ENCODE results near the gene COPS4. TPM values are rescaled to one million over a fixed set of nuclear protein-coding genes. Genes with fewer than 3 reads are reported as not detected.
"Not testable (repeated sequence)": the region's sequence is repeated elsewhere in the genome, so short reads cannot be mapped to it uniquely, and the experiment has no call there.

The COPS4 gene
- total RNA-seq, 1 experiment from 2014 or later, result 21.0 TPM

DNA sequence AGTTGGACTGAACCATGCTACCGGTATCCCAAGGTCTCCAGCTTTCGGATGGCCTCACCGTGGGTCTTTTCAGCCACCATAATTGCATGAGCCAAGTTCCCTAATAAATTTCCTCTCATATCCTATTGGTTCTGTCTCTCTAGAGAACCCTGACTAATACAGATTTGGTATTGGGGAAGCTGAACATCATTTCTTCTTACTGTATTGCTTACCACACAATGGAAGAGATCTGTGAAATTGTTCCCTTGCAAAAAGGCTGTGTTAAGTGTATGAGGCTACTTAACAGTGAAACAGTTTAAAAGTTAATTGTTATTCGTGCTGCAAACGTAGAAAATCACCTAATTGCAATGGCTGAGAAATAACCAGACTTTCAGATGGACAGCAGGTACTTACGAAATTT is 45.6 kb downstream of the COPS4 start:
- H3K4me1 Mint-ChIP-seq (ENCODE audit: low read depth, unreplicated experiment), result no peaks in the 10 kb centered on the region
- DNase-seq, result no peak
- CTCF ChIA-PET, result interaction anchor here (0.6 kb wide), 1 partner anchor 197 kb away, joined by 4 read pairs; no protein-coding TSS in a partner anchor
- no peaks in the 10 kb centered on the region for H3K27me3 Mint-ChIP-seq (ENCODE audit: unreplicated experiment)
- no peaks in the 10 kb centered on the region for H3K9me3 Mint-ChIP-seq (ENCODE audit: low read depth, unreplicated experiment)
- BruUV-seq (replicated peaks), result no TSS peak
- intact Hi-C loops (cut with micrococcal nuclease; ENCODE audit: unreplicated experiment), result no loop called here
- no peak overlapping the region for H3K4me3 Mint-ChIP-seq (ENCODE audit: low read depth, unreplicated experiment)
- H3K36me3 Mint-ChIP-seq (ENCODE audit: insufficient read depth, unreplicated experiment), result peaks cover 11% of the 10 kb centered on the region
- TF ChIP-seq, protein P1, sequence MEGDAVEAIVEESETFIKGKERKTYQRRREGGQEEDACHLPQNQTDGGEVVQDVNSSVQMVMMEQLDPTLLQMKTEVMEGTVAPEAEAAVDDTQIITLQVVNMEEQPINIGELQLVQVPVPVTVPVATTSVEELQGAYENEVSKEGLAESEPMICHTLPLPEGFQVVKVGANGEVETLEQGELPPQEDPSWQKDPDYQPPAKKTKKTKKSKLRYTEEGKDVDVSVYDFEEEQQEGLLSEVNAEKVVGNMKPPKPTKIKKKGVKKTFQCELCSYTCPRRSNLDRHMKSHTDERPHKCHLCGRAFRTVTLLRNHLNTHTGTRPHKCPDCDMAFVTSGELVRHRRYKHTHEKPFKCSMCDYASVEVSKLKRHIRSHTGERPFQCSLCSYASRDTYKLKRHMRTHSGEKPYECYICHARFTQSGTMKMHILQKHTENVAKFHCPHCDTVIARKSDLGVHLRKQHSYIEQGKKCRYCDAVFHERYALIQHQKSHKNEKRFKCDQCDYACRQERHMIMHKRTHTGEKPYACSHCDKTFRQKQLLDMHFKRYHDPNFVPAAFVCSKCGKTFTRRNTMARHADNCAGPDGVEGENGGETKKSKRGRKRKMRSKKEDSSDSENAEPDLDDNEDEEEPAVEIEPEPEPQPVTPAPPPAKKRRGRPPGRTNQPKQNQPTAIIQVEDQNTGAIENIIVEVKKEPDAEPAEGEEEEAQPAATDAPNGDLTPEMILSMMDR (IDR thresholded peaks at IDR 0.05; ENCODE audit: unreplicated experiment), result no peak
- no peak overlapping the region for H3K27ac Mint-ChIP-seq (ENCODE audit: unreplicated experiment)

DNA sequence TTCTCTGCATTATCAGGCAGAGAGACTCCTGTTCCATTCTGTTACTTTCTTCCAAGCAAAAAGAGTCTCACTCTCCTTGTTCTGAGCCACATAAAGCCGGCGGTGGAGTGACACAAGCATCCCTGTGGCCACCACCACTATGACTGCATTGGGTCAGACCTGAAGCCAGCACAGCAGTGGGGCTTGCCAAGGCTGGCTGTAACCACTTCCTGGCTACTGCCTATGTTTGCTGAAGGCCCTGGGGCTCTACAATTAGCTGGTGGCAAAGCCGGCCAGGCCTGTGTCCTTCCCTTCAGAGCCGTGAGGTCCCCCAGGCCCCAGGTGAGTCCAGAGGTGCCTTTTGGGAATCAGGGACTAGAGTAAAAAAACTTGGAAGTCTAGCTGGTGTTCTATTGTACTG is 47.8 kb downstream of the COPS4 start:
- BruUV-seq (replicated peaks), result no TSS peak
- no peaks in the 10 kb centered on the region for H3K9me3 Mint-ChIP-seq (ENCODE audit: low read depth, unreplicated experiment)
- intact Hi-C loops (cut with micrococcal nuclease; ENCODE audit: unreplicated experiment), result no loop called here
- no peaks in the 10 kb centered on the region for H3K36me3 Mint-ChIP-seq (ENCODE audit: insufficient read depth, unreplicated experiment)
- H3K27ac Mint-ChIP-seq (ENCODE audit: unreplicated experiment), result no peak overlapping the region
- no peaks in the 10 kb centered on the region for H3K27me3 Mint-ChIP-seq (ENCODE audit: unreplicated experiment)
- H3K4me3 Mint-ChIP-seq (ENCODE audit: low read depth, unreplicated experiment), result no peak overlapping the region
- CTCF ChIA-PET, result no interaction called here
- H3K4me1 Mint-ChIP-seq (ENCODE audit: low read depth, unreplicated experiment), result no peaks in the 10 kb centered on the region
- TF ChIP-seq, protein P1 (IDR thresholded peaks at IDR 0.05; ENCODE audit: unreplicated experiment), result no peak
- no peak for DNase-seq

DNA sequence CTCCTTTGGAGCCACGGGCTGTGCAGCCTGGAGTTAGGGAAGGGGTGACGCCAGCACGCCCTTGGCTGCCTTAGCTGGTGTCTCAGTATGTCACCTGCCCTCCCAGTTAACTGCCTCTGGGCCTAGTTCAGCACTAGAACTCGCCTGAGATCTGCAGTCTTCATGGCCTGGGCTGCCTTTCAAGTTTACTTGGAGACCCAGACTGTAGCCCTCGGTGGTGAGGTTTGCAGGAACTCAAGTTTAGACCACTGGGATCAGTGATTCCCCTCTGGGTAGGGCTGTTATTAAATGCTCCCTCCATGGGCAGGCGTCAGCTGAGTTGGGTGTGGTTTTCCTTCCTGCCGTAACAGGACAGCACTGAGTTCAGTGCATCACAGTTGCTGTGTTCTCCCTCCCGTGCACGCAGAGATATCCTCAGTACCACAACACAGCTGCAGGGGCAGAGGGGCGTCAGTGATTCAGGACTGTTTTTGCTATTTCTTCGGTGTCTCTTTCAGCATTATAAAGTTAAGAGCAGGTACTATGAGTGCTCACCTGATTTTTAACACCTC is 49.0 kb downstream of the COPS4 start:
- DNase-seq, result no peak
- H3K4me3 Mint-ChIP-seq (ENCODE audit: low read depth, unreplicated experiment), result no peak overlapping the region
- no TSS peak for BruUV-seq (replicated peaks)
- H3K36me3 Mint-ChIP-seq (ENCODE audit: insufficient read depth, unreplicated experiment), result no peaks in the 10 kb centered on the region
- no peaks in the 10 kb centered on the region for H3K27me3 Mint-ChIP-seq (ENCODE audit: unreplicated experiment)
- intact Hi-C loops (cut with micrococcal nuclease; ENCODE audit: unreplicated experiment), result no loop called here
- CTCF ChIA-PET, result no interaction called here
- no peak overlapping the region for H3K27ac Mint-ChIP-seq (ENCODE audit: unreplicated experiment)
- no peaks in the 10 kb centered on the region for H3K4me1 Mint-ChIP-seq (ENCODE audit: low read depth, unreplicated experiment)
- no peaks in the 10 kb centered on the region for H3K9me3 Mint-ChIP-seq (ENCODE audit: low read depth, unreplicated experiment)
- TF ChIP-seq, protein P1 (IDR thresholded peaks at IDR 0.05; ENCODE audit: unreplicated experiment), result no peak

DNA sequence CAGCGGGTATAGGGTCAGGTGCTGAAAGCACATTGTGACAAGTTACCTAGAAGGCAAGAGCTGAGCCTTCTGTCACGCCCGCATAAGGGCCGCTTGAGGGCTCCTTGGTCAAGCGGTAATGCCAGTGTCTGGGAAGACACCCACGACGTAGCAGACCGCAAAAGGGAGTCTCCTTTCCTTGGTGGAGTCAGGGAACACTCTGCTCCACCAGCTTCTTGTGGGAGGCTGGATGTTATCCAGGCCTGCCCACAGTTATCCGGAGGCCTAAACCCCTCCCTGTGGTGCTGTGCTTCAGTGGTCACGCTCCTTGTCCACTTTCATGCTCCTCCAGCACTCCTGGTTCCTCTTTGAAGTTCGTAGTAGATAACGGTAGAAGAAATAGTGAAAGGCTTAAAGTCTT is 50.0 kb downstream of the COPS4 start:
- DNase-seq; H3K9me3 Mint-ChIP-seq (ENCODE audit: low read depth, unreplicated experiment); H3K27ac Mint-ChIP-seq (ENCODE audit: unreplicated experiment); H3K4me1 Mint-ChIP-seq (ENCODE audit: low read depth, unreplicated experiment); CTCF ChIA-PET; H3K4me3 Mint-ChIP-seq (ENCODE audit: low read depth, unreplicated experiment); H3K27me3 Mint-ChIP-seq (ENCODE audit: unreplicated experiment); intact Hi-C loops (cut with micrococcal nuclease; ENCODE audit: unreplicated experiment); H3K36me3 Mint-ChIP-seq (ENCODE audit: insufficient read depth, unreplicated experiment); BruUV-seq (replicated peaks): not testable (repeated sequence)

DNA sequence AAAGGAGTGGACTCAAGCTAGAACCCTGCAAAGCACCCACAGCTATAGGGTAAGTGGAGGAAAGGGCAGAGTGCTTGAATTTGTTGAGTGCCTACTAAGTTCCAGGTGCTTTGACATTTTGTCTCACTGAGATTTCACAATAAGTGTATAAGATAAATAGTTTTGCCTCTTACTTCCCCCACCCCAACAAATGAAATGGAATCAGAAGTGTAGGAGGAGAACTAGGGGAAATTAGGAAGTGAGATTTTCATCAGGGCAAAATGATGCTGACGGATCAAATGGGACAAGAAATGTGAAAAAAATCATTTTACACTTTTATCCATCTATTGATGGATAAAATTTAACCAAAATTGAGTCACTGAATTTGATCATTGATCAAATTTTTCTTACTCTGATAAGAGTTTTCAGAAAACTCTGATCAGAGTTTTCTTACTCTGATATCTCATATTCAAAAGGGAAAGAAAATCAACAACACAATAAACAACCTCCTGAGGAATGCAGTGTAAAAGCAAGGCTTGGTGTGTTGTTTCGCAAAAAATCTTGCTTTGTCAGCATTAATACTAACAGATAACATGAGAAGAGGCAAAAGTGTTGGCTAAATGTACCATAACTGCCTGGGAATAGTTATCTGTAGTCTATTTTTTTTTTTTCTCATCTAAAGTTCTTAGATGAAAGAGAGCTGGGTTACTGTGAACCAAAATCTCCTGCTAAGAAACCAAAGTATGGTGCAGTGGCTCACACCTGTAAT is 54.6 kb downstream of the COPS4 start:
- Mint-ChIP-seq H3K9me3 (ENCODE audit: low read depth, unreplicated experiment) (no peaks in the 10 kb centered on the region), H3K4me3 (ENCODE audit: low read depth, unreplicated experiment) (no peak overlapping the region), H3K4me1 (ENCODE audit: low read depth, unreplicated experiment) (peaks cover 1% of the 10 kb centered on the region), H3K27me3 (ENCODE audit: unreplicated experiment) (no peaks in the 10 kb centered on the region), H3K27ac (ENCODE audit: unreplicated experiment) (no peak overlapping the region), H3K36me3 (ENCODE audit: insufficient read depth, unreplicated experiment) (no peaks in the 10 kb centered on the region)
- TF ChIP-seq, protein P1 (IDR thresholded peaks at IDR 0.05; ENCODE audit: unreplicated experiment), result no peak
- DNase-seq, result no peak
- CTCF ChIA-PET, result no interaction called here
- BruUV-seq (replicated peaks), result no TSS peak
- intact Hi-C loops (cut with micrococcal nuclease; ENCODE audit: unreplicated experiment), result no loop called here
